Measurements from ENCODE around the gene FGF14. TPM values are rescaled to one million over a fixed set of nuclear protein-coding genes. Genes with fewer than 3 reads are reported as not detected.

The FGF14 gene
- total RNA-seq, 1 experiment from 2014 or later: not detected

DNA sequence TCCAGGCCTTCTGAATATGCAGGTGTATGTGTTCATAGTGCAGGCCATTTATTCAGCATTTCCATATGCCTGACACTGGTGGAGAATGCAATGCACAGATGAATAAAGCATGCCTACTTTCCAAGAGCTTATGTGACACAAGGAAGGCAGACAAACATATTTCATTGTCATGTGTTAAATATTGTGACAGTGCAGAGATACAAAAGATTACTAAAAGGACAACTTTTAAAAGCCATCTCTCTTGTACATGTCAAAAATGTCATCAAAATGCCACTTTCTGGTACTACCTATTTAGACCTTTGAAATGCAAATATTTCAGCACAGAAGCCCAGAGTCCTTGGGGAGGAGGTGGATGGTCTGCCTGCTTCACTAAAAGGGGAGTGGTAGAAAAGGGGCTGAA is 254.5 kb downstream of the FGF14 start:
- no peak for TF ChIP-seq EZH2phosphoT487 (IDR thresholded peaks at IDR 0.05; ENCODE audit: borderline replicate concordance, low read length)
- TF ChIP-seq, protein P1, sequence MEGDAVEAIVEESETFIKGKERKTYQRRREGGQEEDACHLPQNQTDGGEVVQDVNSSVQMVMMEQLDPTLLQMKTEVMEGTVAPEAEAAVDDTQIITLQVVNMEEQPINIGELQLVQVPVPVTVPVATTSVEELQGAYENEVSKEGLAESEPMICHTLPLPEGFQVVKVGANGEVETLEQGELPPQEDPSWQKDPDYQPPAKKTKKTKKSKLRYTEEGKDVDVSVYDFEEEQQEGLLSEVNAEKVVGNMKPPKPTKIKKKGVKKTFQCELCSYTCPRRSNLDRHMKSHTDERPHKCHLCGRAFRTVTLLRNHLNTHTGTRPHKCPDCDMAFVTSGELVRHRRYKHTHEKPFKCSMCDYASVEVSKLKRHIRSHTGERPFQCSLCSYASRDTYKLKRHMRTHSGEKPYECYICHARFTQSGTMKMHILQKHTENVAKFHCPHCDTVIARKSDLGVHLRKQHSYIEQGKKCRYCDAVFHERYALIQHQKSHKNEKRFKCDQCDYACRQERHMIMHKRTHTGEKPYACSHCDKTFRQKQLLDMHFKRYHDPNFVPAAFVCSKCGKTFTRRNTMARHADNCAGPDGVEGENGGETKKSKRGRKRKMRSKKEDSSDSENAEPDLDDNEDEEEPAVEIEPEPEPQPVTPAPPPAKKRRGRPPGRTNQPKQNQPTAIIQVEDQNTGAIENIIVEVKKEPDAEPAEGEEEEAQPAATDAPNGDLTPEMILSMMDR (conservative IDR thresholded peaks at IDR 0.05; ENCODE audit: low read depth, low read length): no peak
- no peak for TF ChIP-seq EZH2 (IDR thresholded peaks at IDR 0.05; ENCODE audit: low read length, unreplicated experiment)
- Histone ChIP-seq H3K79me2 (ENCODE audit: low read length) (no peaks in the 10 kb centered on the region), H3K9ac (ENCODE audit: low read length) (no peak overlapping the region), H3F3A (ENCODE audit: low read length, unreplicated experiment) (no peaks in the 10 kb centered on the region), H4K20me1 (ENCODE audit: low read length) (no peaks in the 10 kb centered on the region), H3K4me3 (ENCODE audit: low read length) (no peak overlapping the region), H3K27ac (ENCODE audit: low read length) (no peak overlapping the region), H3K9me3 (ENCODE audit: low read length) (no peaks in the 10 kb centered on the region), H3K36me3 (ENCODE audit: low read depth, low read length) (no peaks in the 10 kb centered on the region), H3K27me3 (ENCODE audit: low read length) (peaks cover 23% of the 10 kb centered on the region; the same call in 1 of the 2 replicates), H2AFZ (ENCODE audit: low read length) (no peak overlapping the region), H3K4me2 (ENCODE audit: low read length) (no peak overlapping the region), H3K4me1 (ENCODE audit: insufficient read depth, low read length) (no peaks in the 10 kb centered on the region), H3K9me2 (replicated peaks; ENCODE audit: low read length) (no peaks in the 10 kb centered on the region)
- BruUV-seq (replicated peaks): no TSS peak
- ChIA-PET POLR2A (ENCODE audit: unreplicated experiment) (no interaction called here), CTCF (no interaction called here)
- ATAC-seq (no peak), DNase-seq (no peak)
- intact Hi-C loops (cut with micrococcal nuclease): loop anchor here (10.0 kb wide), 1 partner anchor 307 kb away; no protein-coding TSS in a partner anchor

DNA sequence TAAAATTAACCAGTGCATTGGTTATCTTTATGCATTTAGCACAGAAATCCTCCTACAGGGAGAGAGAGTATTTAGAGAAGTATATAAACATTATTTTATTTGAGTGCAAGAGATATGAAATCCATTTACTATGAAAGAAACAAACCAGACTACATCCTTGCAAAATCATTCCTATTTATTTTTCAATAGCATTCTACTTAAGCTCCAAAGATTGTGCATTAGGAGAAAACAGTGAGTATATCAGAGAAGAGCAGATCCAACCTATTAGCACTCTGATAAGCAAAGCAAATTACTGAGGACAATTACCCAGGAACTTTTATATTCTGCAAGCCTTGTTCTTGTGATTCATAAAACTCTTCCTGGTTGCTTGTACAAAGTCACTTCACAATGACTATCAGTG is 256.1 kb downstream of the FGF14 start:
- Histone ChIP-seq H4K20me1 (ENCODE audit: low read length) (no peaks in the 10 kb centered on the region), H3K9ac (ENCODE audit: low read length) (no peak overlapping the region), H3K4me3 (ENCODE audit: low read length) (no peak overlapping the region), H3K4me1 (ENCODE audit: insufficient read depth, low read length) (no peaks in the 10 kb centered on the region), H3K36me3 (ENCODE audit: low read depth, low read length) (no peaks in the 10 kb centered on the region), H3K9me3 (ENCODE audit: low read length) (no peaks in the 10 kb centered on the region), H2AFZ (ENCODE audit: low read length) (no peak overlapping the region), H3F3A (ENCODE audit: low read length, unreplicated experiment) (no peaks in the 10 kb centered on the region), H3K27ac (ENCODE audit: low read length) (no peak overlapping the region), H3K27me3 (ENCODE audit: low read length) (peaks cover 15% of the 10 kb centered on the region; the same call in 1 of the 2 replicates), H3K4me2 (ENCODE audit: low read length) (no peak overlapping the region), H3K79me2 (ENCODE audit: low read length) (no peaks in the 10 kb centered on the region), H3K9me2 (replicated peaks; ENCODE audit: low read length) (no peaks in the 10 kb centered on the region)
- POLR2A ChIA-PET (ENCODE audit: unreplicated experiment): no interaction called here
- ATAC-seq (no peak), DNase-seq (no peak)
- intact Hi-C loops (cut with micrococcal nuclease): loop anchor here (10.0 kb wide), 1 partner anchor 309 kb away; no protein-coding TSS in a partner anchor
- CTCF ChIA-PET: no interaction called here
- TF ChIP-seq, protein P1 (conservative IDR thresholded peaks at IDR 0.05; ENCODE audit: low read depth, low read length): no peak
- TF ChIP-seq EZH2 (IDR thresholded peaks at IDR 0.05; ENCODE audit: low read length, unreplicated experiment) (no peak), EZH2phosphoT487 (IDR thresholded peaks at IDR 0.05; ENCODE audit: borderline replicate concordance, low read length) (no peak)
- BruUV-seq (replicated peaks): no TSS peak

DNA sequence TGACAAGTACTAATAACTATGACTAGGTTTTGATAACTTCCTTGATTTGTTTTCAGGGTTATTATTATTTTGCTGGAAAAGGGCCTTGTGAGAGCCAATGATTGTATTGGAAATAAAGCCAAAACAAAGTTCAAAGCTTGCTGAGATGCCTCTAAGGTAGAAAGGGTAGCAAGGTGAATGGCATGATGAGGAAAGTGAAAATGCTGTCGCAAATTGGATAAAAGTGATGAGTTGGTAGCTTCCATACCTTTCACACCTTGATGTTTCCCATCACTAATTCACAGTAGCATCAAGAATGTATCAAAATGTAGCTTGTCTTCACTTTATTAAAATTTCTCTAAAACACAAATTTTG is 259.4 kb downstream of the FGF14 start:
- Histone ChIP-seq H2AFZ (ENCODE audit: low read length) (no peak overlapping the region), H3K9me3 (ENCODE audit: low read length) (no peaks in the 10 kb centered on the region), H3K27ac (ENCODE audit: low read length) (no peak overlapping the region), H3K4me3 (ENCODE audit: low read length) (no peak overlapping the region), H3K27me3 (ENCODE audit: low read length) (peaks cover 9% of the 10 kb centered on the region; the same call in 1 of the 2 replicates), H3K9me2 (replicated peaks; ENCODE audit: low read length) (no peaks in the 10 kb centered on the region), H3K36me3 (ENCODE audit: low read depth, low read length) (no peaks in the 10 kb centered on the region), H3F3A (ENCODE audit: low read length, unreplicated experiment) (no peaks in the 10 kb centered on the region), H4K20me1 (ENCODE audit: low read length) (no peaks in the 10 kb centered on the region), H3K79me2 (ENCODE audit: low read length) (no peaks in the 10 kb centered on the region), H3K9ac (ENCODE audit: low read length) (no peak overlapping the region), H3K4me2 (ENCODE audit: low read length) (no peak overlapping the region), H3K4me1 (ENCODE audit: insufficient read depth, low read length) (no peaks in the 10 kb centered on the region)
- ChIA-PET POLR2A (ENCODE audit: unreplicated experiment) (no interaction called here), CTCF (no interaction called here)
- DNase-seq: no peak
- TF ChIP-seq EZH2phosphoT487 (IDR thresholded peaks at IDR 0.05; ENCODE audit: borderline replicate concordance, low read length): no peak
- no peak for TF ChIP-seq EZH2 (IDR thresholded peaks at IDR 0.05; ENCODE audit: low read length, unreplicated experiment)
- TF ChIP-seq, protein P1 (conservative IDR thresholded peaks at IDR 0.05; ENCODE audit: low read depth, low read length): no peak
- no TSS peak for BruUV-seq (replicated peaks)
- no peak for ATAC-seq
- intact Hi-C loops (cut with micrococcal nuclease): loop anchor here (5.0 to 10.0 kb wide), 2 partner anchors 200 to 312 kb away; no protein-coding TSS in a partner anchor

All from PC-3 (cell line).